GM23338 (cell line): Measurements from ENCODE around the gene MANBA.

Experiments used
- EZH2 ChIP-seq: fragments of 200-600 bp; sonication (generic); IDR thresholded peaks from one replicate; pipeline ENCODE4 v1.8.0; 2017; ENCODE audit warnings: antibody characterized with exemption, mild to moderate bottlenecking, low read depth; ENCODE audit not compliant: unreplicated experiment
- POLR2AphosphoS5 ChIP-seq: IDR thresholded peaks from 2 replicates; pipeline ENCODE4 v1.6.1; 2016; ENCODE audit warnings: antibody characterized with exemption, low read depth
- REST ChIP-seq: IDR thresholded peaks from one replicate; pipeline ENCODE4 v1.6.1; 2018; ENCODE audit warnings: antibody characterized with exemption; ENCODE audit not compliant: unreplicated experiment
- STAT1 ChIP-seq: IDR thresholded peaks from one replicate; pipeline ENCODE4 v1.6.1; 2016; ENCODE audit warnings: antibody characterized with exemption; ENCODE audit not compliant: unreplicated experiment
- ZNF114 ChIP-seq: fragments of 250-450 bp; sonication (Bioruptor Pico); IDR thresholded peaks from 2 replicates; pipeline ENCODE4 v1.5.0; 2020; ENCODE audit warnings: mild to moderate bottlenecking, moderate library complexity
- TF ChIP-seq, protein P1 (sequence below), 2 experiments: fragments of 200-600 bp in 1 of 2; sonication (generic) in 1 of 2; conservative IDR thresholded peaks; 2 replicates each; pipeline versions ENCODE4 v1.5.1 to v1.6.1; 2016 to 2017; ENCODE audit warnings: antibody characterized with exemption in 2 of 2, low read depth in 2 of 2, mild to moderate bottlenecking in 2 of 2, moderate library complexity in 1 of 2

DNA sequence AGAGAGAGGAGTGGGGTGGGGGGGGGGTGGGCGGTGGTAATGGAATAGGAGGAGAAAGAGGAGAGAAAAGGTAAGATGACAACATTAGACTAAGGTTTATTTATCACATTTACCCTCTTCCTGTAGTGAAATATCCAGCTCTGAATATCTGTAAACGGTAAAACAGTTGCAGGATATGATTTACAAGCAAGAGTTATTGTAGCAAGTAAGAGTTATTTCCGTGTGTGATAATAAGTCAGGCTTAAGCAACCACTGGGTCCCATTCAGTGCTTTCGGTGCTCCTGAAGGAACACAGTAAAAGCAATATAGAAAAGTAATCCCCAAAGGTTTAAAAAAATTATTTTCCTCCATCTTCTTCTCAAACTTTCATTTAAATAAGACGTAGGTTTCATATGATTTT lies 103.6 kb downstream of the MANBA start:
- TF ChIP-seq, protein P1, sequence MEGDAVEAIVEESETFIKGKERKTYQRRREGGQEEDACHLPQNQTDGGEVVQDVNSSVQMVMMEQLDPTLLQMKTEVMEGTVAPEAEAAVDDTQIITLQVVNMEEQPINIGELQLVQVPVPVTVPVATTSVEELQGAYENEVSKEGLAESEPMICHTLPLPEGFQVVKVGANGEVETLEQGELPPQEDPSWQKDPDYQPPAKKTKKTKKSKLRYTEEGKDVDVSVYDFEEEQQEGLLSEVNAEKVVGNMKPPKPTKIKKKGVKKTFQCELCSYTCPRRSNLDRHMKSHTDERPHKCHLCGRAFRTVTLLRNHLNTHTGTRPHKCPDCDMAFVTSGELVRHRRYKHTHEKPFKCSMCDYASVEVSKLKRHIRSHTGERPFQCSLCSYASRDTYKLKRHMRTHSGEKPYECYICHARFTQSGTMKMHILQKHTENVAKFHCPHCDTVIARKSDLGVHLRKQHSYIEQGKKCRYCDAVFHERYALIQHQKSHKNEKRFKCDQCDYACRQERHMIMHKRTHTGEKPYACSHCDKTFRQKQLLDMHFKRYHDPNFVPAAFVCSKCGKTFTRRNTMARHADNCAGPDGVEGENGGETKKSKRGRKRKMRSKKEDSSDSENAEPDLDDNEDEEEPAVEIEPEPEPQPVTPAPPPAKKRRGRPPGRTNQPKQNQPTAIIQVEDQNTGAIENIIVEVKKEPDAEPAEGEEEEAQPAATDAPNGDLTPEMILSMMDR (conservative IDR thresholded peaks at IDR 0.05; ENCODE audit: low read depth in 2 of 2) = no peak
- TF ChIP-seq POLR2AphosphoS5 = no peak
- TF ChIP-seq ZNF114 (CRISPR knock-in tag) = no peak
- no peak for TF ChIP-seq REST
- TF ChIP-seq STAT1 = no peak
- no peak for TF ChIP-seq EZH2
